ENCODE measurements around the gene STAB2.

DNA sequence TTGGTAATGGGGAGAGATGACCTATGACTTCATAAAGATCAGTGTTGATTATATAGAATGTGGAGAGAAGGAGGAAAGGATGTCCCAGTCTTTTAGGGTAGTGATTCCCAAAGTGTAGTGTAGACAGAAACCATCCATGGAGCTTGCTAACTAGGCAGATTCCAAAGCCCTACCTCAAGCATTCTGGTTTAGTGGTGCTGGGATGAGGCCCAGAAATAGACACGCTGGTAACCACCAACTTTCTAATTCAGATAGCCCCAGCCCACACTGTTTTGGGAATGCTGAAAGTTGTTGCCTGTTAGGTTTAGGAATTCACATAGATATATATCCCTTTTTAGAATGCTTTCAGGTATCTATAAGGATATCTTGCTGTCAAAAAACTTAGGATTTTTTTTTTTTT is 69.2 kb downstream of the STAB2 start:
- TF ChIP-seq, protein P1, sequence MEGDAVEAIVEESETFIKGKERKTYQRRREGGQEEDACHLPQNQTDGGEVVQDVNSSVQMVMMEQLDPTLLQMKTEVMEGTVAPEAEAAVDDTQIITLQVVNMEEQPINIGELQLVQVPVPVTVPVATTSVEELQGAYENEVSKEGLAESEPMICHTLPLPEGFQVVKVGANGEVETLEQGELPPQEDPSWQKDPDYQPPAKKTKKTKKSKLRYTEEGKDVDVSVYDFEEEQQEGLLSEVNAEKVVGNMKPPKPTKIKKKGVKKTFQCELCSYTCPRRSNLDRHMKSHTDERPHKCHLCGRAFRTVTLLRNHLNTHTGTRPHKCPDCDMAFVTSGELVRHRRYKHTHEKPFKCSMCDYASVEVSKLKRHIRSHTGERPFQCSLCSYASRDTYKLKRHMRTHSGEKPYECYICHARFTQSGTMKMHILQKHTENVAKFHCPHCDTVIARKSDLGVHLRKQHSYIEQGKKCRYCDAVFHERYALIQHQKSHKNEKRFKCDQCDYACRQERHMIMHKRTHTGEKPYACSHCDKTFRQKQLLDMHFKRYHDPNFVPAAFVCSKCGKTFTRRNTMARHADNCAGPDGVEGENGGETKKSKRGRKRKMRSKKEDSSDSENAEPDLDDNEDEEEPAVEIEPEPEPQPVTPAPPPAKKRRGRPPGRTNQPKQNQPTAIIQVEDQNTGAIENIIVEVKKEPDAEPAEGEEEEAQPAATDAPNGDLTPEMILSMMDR (conservative IDR thresholded peaks at IDR 0.05; ENCODE audit: low read length) = no peak
- TF ChIP-seq EZH2phosphoT487 (IDR thresholded peaks at IDR 0.05; ENCODE audit: borderline replicate concordance, low read depth, low read length) = no peak
